Measurements from ENCODE around the gene AKAP13.

AKAP13 gene

DNA sequence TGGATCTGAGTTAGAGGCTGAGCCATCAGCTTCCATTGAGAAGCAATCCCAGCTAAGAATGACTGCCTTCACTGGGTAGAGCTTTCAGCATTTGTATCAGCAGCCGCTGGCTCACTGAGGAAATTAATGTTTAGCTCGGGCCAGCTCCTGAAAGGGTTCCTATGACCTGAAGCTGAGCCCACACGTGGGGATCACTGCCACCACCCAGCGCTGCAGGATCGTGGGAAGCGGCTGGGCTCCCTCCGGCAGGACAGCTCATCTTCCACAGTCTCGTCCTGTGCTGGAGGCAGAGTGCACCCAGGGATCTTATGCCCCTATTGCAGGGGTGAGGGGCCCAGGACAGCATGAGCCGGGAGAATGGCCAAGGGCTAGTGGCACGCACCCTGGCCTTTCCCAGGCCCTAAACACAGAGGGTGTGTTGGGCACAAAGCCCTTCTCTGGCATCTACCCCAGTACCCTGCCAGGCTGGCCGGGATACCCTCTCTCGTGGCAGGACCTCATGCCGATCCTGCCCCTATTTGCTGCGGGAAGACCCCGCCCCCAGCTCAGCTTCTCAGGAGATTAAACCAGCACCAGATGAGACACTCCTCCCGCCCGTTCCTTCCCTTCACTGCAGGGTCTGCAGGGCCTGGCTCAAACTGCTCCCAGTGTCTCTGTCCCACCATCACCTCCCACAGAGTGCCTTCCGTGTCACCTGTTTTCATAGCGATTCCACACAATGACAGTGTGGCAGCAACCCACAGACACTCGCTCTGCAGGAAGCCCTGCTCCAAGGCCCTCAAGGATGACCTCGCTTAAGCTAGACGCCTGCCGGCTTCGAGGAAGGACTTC, 385.8 kb downstream of the AKAP13 start:
- DNase-seq (ENCODE audit: low read depth in 2 of 2), result no peak

DNA sequence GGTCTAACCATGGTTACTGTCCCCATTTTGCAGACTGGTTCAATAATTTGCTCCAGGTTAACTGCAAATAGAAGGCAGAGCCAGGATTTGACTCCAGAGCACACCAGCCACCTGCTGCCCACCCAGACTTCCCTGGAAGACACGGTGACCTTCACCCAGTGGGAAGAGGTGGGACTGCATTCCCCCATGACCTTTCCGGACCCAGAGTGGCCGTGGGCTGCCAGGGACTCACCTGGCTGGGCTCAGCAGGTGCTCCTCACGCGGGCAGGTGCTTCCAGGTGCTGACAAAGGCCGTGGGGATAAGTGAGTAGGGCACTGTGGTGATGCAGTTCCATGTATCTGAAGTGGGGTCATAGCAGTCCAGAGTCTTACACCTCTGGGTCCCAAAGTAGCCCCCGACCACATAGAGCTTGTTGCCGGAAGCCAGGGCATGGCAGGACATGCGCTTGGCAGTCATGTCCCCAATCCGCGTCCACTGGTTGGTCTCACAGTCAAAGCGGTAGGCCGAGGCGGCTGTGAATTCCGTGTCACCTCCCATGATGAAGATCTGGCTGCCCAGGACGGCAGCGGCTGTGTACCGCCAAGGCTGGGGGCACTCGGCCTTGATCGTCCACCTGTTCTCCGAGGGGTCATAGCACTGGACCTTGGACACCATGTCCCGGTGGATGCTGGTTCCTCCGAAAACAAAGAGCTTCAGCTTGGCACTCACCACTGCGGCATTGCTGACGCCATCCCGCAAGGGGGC, 387.6 kb downstream of the AKAP13 start:
- DNase-seq (ENCODE audit: low read depth in 2 of 2), result no peak

DNA sequence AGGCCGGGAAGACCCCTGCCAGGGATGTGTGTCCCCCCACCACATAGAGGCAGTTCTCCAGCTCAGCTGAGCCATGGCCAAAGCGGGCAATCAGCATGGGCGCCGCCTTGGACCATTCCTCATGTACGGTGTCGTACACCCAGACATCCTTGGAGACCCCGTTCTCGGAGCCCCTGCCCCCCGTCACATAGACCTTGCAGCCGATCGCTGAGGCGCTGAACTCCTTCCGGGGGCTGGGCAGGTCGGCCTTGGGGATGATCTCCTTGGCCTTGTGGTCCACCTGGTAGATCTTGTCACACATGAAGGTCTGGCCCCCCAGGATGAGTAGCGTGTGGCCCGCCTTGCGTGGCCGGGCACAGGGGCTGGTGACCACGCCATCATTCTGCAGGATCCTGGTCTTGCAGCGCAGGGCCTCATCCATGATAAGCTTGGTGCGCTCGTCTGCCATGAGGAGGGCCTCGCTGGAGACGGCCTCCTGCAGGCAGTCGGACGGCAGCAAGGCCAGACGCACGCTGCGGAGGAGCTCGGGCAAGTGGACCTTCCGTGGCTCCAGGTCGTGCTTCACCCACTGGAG, 388.3 kb downstream of the AKAP13 start:
- DNase-seq (ENCODE audit: low read depth in 2 of 2), result no peak

DNA sequence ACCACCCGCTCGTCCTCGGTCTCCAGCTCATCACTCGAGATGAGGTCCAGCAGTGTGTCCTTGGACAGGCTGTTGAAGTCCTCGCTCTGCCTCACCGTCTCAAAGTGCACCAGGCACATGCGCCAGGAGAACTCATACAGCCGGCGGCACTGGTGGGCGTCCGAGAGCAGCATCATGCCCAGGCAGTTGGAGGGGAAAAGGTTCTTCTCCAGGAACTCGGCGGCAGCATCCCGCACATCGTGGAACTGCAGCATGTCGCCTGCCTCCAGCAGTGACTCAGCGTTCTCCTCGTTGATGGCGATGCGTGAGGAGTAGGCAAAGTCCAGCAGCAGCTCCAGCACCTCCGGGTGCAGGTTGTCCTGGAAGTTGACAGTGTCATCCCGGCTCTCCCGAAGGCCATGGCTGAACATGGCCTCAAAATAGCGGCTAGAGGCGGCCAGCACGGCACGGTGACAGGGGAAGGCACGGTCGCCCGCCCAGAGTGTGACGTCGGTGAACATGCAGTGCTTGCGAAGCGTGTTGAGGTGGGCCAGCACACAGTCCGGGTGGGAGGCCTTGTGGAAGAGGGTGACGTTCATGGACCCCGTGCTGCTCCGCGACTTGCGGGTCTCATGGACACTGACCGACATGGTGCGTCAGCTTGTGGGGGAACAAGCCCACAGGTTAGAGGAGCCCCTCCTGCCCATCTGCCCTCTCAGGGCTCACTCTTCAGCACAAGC, 388.9 kb downstream of the AKAP13 start:
- DNase-seq (ENCODE audit: low read depth in 2 of 2), result no peak

DNA sequence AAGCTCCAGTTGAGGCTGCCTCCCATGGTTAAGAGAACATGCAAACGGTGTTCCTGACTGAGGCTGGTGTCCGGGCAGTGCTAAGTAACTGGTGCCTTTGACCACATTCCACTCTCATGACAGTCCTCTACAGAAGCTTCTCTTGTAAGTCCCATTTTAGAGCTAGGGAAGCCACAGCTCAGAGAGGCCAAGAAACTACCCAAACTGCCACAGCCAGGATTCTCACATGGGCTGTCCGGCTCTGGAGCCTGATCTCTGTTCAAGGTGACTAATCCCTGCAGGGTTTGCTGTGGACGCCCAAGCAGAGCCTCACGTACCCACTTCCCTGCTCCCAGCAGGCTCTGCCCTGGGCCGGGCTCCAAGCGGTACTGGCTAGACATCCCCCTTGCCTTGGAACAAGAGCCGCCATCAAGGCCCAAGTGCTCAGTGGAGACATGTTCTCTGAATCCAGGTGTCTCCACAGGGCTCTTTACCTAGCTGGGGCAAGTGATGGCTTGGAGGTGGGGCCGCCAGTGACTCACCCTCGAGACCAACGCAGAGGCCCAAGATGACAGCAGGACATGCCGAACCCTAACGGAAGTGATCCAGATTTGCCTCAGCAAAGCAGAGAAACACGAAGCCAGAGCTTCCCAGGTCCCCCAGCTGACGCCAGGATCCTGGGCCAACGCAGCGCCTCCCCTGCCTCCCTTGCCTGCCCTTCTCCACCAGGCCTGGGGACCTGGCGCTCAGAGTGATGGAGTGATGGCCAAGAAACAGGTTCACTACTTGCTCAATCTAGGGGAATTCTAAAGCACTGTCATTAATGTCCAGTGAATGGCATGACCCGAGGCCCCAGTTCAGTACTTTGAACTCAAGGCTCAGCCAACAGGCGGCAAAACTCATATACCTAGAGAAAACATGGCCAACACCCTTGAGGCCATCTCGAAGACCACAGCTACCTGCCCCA, 390.0 kb downstream of the AKAP13 start:
- no peak for DNase-seq (ENCODE audit: low read depth in 2 of 2)

DNA sequence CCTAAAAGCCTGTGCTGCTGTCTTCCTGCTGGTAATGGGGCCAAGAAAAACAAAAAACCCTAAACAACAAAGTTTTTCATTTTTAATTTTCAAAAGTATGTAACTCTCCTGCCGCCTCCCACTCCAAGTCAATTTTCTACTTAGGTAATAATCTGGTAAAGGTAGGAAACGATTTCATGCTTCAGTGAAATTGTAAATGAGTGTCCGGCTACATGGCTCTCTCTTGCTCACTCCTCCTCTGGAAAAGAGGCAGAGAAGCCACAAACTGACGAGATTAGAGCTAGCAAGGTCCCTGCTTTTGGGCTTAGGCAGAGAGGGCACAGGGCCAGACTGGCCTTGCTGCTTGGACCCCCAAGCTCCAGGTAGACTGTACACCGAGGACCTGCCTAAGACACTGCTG, 390.9 kb downstream of the AKAP13 start:
- no peak for DNase-seq (ENCODE audit: low read depth in 2 of 2)

DNA sequence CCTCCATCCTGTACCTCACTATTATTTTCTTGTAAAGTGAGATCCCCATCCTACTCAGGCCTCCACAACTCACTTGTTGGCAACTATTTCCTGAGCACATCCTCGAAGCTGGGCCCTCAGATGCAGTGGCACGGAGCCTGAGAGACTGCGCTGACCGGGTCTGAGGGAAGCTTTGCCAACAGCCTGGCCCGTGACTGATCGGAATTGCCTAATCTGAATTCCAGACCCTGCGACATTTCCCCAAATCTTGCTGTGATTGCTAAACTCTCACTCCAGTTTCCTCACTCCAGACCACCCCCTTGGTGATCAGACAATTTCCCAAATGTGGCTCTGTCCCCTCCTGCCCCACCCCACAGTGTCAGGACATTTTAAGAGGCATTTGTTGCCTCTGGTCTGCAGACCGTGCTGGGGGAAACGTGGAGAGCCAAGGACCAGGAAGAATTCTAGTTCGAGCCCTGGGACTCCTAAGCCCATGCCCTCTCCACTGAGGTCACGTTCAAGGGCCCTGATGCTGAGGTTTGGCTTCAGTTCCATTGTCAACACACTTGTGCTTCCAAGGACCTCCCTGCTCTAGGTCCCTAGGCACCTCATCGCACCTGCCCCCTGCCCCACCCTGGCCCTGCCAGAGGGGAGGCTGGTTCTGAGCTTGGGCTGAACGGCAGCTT, 391.5 kb downstream of the AKAP13 start:
- DNase-seq (ENCODE audit: low read depth in 2 of 2), result no peak

GRCh38 chr15:85772668-85773067, 392.3 kb downstream of the AKAP13 start:
- DNase-seq (ENCODE audit: low read depth in 2 of 2), result no peak

- no peak for DNase-seq (ENCODE audit: low read depth in 2 of 2)
Observed at GRCh38 chr15:85773249-85773648, 392.8 kb downstream of the AKAP13 start.

DNA sequence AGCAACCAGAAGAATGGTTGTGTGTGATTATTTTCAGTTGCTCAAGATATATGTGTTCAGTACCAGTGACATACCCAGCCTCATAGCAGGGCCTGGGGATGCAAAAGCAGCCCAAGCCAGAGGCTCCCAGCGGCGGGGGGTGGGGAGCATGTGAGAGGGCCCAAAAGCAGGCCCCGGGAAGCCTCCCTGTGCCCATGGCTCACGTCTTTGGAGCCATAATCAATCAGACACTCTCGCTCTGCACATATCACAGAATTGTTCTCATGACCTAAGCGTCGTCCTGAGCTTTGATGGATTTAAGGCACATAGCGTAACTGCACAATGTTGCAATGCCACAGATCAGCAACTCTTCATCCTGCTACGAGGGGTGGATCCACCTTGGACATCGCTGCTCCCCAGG, 393.6 kb downstream of the AKAP13 start:
- no peak for DNase-seq (ENCODE audit: low read depth in 2 of 2)

GRCh38 chr15:85777250-85778106, 397.1 kb downstream of the AKAP13 start:
- no peak for DNase-seq (ENCODE audit: low read depth in 2 of 2)

DNA sequence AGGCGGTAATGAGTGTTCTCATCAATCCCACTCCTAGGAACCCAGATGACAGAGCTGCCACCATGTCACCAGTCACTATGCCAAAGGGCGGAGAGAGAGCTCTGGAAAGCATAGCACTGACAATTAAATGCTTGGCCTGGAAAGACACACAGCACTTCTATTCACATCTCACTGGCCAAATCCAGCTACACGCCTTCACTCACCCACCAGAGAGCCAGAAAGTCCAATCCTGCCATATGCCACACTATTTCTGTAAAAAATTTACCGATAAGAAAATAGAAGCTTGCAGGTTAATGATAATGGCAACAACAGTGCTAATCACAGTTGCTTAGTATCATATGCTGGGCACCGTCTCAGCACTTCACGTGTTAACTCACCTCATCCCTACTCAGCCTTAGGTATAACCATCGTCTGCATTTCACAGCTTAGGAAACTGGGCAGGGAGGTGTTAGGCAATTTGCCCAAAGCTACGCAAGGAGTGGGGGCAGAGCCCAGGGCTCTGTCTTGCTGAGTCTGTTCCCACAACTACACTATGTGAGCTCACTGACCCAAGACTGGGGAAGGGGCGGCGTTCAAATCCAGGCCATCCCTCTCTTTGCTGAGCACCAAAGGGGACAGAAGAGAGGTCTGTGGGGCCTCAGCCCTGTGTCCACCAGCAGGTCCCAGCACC, 397.8 kb downstream of the AKAP13 start:
- DNase-seq (ENCODE audit: low read depth in 2 of 2), result no peak

DNA sequence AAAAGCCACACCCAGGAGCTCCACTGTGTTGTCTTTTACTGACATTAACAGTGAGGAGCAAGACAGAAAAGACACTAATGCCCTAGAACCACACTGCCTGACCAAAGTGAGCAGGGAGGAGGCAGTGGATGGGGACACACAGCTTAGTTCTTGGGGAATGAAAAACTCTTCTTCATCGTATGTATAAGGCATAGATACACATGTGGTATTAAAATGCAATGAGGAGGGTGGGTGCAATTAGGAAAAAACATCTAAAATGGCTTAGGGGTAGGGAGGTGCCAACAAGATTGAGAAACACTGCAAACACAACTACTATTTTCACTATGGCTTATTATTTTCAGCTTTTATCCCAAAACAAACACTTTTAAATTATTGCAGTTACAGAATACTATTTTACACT, 398.8 kb downstream of the AKAP13 start:
- DNase-seq (ENCODE audit: low read depth in 2 of 2), result no peak

- no peak for DNase-seq (ENCODE audit: low read depth in 2 of 2)
Observed at GRCh38 chr15:85780225-85780985, 400.0 kb downstream of the AKAP13 start.

DNA sequence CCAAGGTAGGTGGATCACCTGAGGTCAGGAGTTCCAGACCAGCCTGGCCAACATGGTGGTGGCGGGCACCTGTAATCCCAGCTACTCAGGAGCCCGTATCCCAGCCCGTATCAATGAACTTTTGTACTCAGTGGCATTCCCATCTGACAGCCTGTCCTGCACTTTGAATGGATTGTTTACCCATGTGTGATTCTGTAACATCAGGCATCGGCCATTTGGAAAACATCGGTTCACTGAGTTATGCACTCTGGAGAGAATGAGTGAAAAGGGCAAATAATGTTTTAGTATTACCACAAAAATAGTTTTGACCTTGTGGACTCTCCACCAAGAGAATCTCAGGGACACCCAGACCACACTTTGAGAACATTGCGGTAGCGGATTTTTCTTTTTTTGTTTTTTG, 400.7 kb downstream of the AKAP13 start:
- no peak for DNase-seq (ENCODE audit: low read depth in 2 of 2)

DNA sequence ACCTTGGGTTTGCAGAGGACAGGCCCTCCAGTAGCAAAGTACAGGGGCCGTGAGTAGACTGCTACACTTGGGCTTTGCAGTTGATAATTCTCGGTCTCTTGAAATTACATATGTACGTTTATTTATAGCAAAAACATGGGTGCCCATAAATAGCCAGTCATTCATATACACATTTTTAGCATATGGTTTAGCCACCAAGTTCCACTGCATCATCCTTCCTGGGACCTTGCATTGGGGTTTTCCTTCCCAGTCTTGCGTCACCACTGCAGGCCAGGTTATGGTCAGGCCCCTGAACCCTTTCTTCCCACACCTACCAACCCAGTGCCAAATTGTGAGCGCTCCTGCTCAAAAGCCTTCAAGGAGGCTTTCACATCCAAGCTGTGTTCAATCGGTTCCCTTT, 401.7 kb downstream of the AKAP13 start:
- DNase-seq (ENCODE audit: low read depth in 2 of 2), result no peak

DNA sequence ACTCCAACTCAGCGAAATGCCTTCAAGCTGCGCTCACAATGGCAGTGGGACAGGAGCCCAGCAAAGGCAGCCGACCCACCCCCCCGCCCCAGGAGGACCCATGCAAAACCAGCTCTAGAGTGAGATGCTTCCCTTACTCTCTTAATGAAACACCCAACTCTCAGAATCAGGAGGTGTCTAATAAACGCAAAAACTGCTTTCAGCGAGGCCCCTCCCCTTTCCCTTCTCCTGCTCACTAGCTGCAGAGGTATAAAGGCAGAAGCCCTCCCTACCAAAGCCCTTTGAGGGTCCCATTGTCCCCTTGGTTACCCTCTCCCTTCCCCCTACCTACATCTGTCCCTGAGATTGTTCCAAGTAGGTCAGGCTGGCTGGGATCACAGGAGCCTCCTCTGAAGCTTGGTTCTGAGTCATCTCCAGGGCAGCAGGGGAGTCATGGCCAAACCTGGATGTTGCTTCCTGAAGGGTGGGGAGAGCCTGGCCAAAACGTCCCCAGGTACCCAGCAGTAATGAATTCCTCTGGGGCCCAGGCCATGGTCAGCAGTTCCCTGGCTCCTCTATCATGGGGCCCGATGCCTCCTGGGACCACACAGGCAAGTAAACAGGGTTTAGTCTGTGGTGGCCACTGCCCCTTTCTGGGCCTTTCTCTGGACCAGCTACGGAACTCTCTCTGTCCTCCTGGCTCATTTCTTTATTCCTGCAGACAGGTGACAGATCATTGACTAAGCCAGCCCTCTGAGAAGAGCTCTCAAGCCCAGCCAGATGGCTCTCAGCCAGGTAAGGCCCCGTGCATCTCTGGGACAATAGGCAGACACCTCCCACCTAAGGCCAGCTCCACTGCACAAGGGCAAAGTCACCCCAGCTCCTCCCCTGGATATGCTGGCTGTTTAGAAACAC, 405.7 kb downstream of the AKAP13 start:
- no peak for DNase-seq (ENCODE audit: low read depth in 2 of 2)
